ENCODE data around the gene PDCD1LG2.
A peak's percentile ranks its signal among the peaks of the same experiment; 100 is the strongest.

PDCD1LG2 gene

GRCh38 chr9:5531101-5531882 is 21.0 kb downstream of the PDCD1LG2 start:
- DNase-seq, result no peak

GRCh38 chr9:5532306-5532705 is 22.0 kb downstream of the PDCD1LG2 start:
- no peak for DNase-seq

GRCh38 chr9:5532790-5533189 is 22.5 kb downstream of the PDCD1LG2 start:
- no peak for DNase-seq

- DNase-seq, result no peak
Measured at GRCh38 chr9:5536684-5537083, 26.4 kb downstream of the PDCD1LG2 start.

- DNase-seq, result no peak
Measured at GRCh38 chr9:5543875-5544702, 33.8 kb downstream of the PDCD1LG2 start.

- no peak for DNase-seq
Measured at GRCh38 chr9:5549658-5550650, 39.6 kb downstream of the PDCD1LG2 start.

GRCh38 chr9:5551368-5552150 is 41.2 kb downstream of the PDCD1LG2 start:
- no peak for DNase-seq

GRCh38 chr9:5552301-5552700 is 42.0 kb downstream of the PDCD1LG2 start:
- no peak for DNase-seq

GRCh38 chr9:5553211-5553610 is 42.9 kb downstream of the PDCD1LG2 start:
- DNase-seq, result no peak

- peak in 1 of 5 donors; percentile 13 for DNase-seq
Measured at GRCh38 chr9:5554254-5554653, 43.9 kb downstream of the PDCD1LG2 start.

- DNase-seq, result no peak
Measured at GRCh38 chr9:5556101-5556705, 45.9 kb downstream of the PDCD1LG2 start.

- peak in 4 of 5 donors; percentile 29 to 79 (median 31) for DNase-seq
Measured at GRCh38 chr9:5557606-5558587, 47.6 kb downstream of the PDCD1LG2 start.

GRCh38 chr9:5559659-5560058 is 49.3 kb downstream of the PDCD1LG2 start:
- DNase-seq, result no peak

GRCh38 chr9:5560443-5561100 is 50.2 kb downstream of the PDCD1LG2 start:
- DNase-seq, result no peak

GRCh38 chr9:5561828-5562488 is 51.6 kb downstream of the PDCD1LG2 start:
- no peak for DNase-seq

- DNase-seq, result no peak
Measured at GRCh38 chr9:5562806-5563416, 52.6 kb downstream of the PDCD1LG2 start.

- no peak for DNase-seq
Measured at GRCh38 chr9:5563417-5563815, 53.1 kb downstream of the PDCD1LG2 start.

- no peak for DNase-seq
Measured at GRCh38 chr9:5563886-5564285, 53.6 kb downstream of the PDCD1LG2 start.

All from T-helper 1 cell (primary cell).